Erythroblast (primary cell): ENCODE results near the gene ABHD4.
A peak's percentile ranks its signal among the peaks of the same experiment; 100 is the strongest.
"Not testable (repeated sequence)": the region's sequence is repeated elsewhere in the genome, so short reads cannot be mapped to it uniquely, and the experiment has no call there.

ENCODE experiments used
- DNase-seq, 2 experiments: peaks; one replicate each; lab custom pipeline; 2025; lab: John Stamatoyannopoulos, UW
- GATA1 ChIP-seq: IDR thresholded peaks from 2 replicates; pipeline ENCODE4 v1.6.1; 2011; ENCODE audit warnings: low read depth, mild to moderate bottlenecking, control low read depth, low read length, moderate library complexity
- POLR2A ChIP-seq: IDR thresholded peaks from 2 replicates; pipeline ENCODE4 v1.6.1; 2011; ENCODE audit warnings: mild to moderate bottlenecking, low read length

Gene ABHD4

DNA sequence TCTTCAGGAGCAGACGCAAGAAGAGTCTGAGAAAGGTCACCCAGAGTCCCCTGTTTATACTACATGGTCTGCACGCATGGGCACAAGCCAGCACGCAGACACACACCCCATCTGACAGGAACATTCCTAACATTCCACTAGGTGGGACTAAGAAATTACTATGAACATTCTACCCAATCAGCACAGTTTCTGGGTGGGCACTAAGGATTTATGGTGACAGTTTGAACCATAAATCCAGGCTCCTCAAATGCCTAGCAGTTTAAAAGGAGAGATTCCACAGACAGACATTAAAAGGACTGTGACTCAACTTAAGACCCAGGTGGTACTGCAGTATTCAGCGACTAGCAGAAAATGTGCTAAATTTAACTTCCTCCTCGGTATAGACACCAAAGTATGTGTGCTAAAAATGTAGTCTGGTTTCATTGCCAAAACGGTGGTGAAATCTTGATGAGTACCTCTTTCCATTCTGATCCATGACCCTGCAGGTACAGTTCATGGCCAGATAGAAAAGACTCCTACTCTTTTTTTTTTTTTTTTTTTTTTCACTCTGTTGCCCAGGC, 16.2 kb downstream of the ABHD4 start:
- no peak for DNase-seq

GRCh38 chr14:22615765-22616164, 17.7 kb downstream of the ABHD4 start:
- not testable (repeated sequence) for DNase-seq

More for the DNA sequence above, 16.2 kb downstream of the ABHD4 start:
- no peak for TF ChIP-seq POLR2A
- TF ChIP-seq GATA1, result no peak

GRCh38 chr14:22622255-22622654, 24.2 kb downstream of the ABHD4 start:
- TF ChIP-seq GATA1, result no peak
- TF ChIP-seq POLR2A, result no peak
- DNase-seq, result no peak

DNA sequence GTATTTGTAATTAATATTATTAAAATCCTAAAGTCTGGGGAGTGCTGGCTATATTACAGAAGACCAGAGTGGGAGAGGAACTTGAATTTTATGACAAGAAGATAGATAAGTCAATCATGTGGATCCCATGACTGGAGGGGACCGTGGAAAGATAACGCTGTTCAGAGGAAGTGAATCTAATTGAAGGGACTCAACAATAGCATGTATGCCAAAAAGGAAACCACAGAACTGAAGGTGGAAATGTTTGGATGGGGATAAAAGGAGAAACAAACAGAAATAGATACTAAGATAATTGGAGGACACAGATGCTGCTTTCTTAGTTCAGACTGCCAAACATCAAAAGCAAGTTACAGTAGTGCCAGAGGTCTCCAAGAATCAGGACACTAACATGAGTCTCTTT, 24.9 kb downstream of the ABHD4 start:
- no peak for TF ChIP-seq GATA1
- TF ChIP-seq POLR2A, result no peak
- peak in 1 of 2 experiments; percentile 26 for DNase-seq

DNA sequence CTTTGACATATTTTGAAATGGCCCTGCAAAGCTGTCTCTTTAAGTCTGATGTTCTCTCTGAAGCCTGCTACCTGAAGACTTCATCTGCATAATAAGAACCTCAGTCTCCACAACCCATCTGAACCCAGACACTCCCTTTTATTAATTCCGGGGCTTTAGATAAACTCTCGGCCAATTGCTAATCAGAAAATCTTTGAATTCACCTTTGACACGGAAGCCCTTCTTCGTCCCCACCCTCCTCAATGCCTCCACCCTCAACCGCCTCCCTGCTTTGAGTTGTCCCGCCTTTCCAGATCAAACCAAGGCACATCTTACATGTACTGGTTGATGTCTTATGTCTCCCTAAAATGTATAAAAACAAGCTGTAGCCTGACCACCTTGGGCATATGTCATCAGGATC, 28.5 kb downstream of the ABHD4 start:
- peak in 1 of 2 experiments; percentile 39 for DNase-seq

GRCh38 chr14:22627506-22628263, 29.6 kb downstream of the ABHD4 start:
- DNase-seq, result no peak
- TF ChIP-seq POLR2A (no peak), GATA1 (no peak)

More for the DNA sequence above, 28.5 kb downstream of the ABHD4 start:
- TF ChIP-seq GATA1 (no peak), POLR2A (no peak)

- TF ChIP-seq POLR2A, result no peak
- TF ChIP-seq GATA1, result no peak
- no peak for DNase-seq
Observed at GRCh38 chr14:22629361-22629760, 31.3 kb downstream of the ABHD4 start.

DNA sequence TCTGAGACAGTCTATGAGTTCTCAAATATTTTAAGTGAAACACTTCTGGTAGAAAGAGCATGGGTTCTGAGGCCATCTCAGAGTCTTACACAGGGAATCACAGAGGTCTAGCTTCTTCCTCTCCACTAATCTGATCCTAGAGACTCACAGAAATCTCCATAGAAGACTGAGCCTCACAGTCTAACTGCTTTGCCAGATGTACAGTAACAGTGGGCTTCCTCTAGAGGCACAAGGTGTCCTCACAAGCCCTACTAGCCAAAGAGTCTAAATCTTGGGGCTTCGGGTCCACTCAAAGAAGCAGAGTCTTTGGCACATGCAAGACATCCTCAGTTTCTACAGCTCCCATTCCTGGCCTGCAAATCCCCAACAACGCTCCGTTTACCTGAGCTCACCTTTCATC, 32.0 kb downstream of the ABHD4 start:
- no peak for TF ChIP-seq POLR2A
- TF ChIP-seq GATA1, result no peak
- no peak for DNase-seq

DNA sequence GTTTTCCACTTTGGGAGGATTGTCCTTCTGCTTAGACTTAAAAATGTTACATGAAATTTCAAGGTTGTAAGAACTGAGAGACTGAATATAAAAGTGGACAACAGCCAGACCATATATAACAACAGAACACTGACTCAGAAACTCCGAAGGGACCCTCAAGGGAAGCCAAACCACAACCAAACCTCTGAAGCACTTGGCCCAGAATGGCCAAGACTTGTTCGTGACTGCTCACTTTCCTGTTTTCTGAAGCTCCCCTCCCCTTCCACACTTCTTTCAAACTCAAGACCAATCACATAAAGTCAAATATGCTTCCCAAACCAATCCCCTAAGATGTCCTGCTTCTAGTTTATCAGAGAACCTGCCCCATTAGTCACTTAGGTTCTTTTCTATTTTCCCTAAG, 32.4 kb downstream of the ABHD4 start:
- no peak for DNase-seq

GRCh38 chr14:22634233-22634900, 36.3 kb downstream of the ABHD4 start:
- TF ChIP-seq POLR2A, result no peak
- TF ChIP-seq GATA1, result no peak
- no peak for DNase-seq

More for the DNA sequence above, 32.4 kb downstream of the ABHD4 start:
- TF ChIP-seq POLR2A (no peak), GATA1 (no peak)

DNA sequence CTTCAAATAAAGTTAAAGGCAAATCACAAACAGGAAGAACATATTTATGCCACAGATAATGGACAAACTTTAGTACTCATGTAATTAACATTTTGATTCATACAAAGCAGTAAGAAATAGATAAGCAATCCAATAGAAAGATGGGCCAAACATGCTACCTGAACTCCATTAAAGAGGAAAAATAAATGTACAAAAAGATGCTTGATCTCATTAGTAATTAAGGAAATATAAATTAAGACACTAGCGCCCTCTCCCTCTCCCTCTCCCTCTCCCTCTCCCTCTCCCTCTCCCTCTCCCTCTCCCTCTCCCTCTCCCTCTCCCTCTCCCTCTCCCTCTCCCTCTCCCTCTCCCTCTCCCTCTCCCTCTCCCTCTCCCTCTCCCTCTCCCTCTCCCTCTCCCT, 37.9 kb downstream of the ABHD4 start:
- not testable (repeated sequence) for DNase-seq

DNA sequence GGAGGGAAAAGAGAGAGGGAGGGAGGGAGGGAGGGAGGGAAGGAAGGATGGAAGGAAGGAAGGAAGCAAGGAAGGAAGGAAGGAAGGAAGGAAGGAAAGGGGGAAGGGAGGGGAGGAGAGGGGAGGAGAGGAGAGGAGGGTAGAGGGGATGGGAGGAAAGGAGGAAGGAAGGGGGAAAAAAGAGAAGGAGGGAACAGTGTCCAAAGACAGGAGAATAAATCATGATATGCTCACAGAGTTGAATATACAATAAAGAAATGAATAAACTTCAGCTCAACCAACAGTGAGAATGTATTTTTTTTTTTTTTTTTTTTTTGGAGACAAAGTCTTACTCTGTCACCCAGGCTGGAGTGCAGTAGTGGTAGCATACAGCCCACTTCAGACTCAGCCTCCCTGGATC, 42.1 kb downstream of the ABHD4 start:
- no peak for TF ChIP-seq POLR2A
- TF ChIP-seq GATA1, result no peak
- DNase-seq, result no peak

DNA sequence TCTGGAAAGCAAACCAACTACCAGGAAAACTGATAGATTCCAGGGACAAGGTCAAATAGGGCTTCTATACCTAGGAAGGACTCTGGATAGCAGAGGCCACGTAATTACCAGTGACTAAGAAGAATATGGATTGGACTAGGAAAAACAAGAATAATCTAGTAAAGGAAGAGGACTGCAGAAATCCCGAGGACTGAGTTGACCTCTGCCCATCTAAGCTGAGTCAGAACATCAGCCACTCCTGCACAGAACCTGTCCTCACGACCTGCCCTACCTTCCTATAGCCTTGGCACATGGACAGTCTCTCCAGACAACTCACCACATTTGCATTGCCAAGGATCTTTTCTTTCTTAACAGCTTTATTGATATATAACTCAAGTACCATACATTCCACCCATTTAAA, 43.7 kb downstream of the ABHD4 start:
- no peak for DNase-seq

GRCh38 chr14:22644305-22644635, 46.2 kb downstream of the ABHD4 start, which contains the start of gene OR6J1:
OR6J1 (minus strand) TSS chr14:22644352; CDS start chr14:22634811, 9,541 bp downstream.
- TF ChIP-seq POLR2A (no peak), GATA1 (no peak)
- DNase-seq, result no peak

More for the DNA sequence above, 43.7 kb downstream of the ABHD4 start:
- no peak for TF ChIP-seq GATA1
- TF ChIP-seq POLR2A, result no peak

DNA sequence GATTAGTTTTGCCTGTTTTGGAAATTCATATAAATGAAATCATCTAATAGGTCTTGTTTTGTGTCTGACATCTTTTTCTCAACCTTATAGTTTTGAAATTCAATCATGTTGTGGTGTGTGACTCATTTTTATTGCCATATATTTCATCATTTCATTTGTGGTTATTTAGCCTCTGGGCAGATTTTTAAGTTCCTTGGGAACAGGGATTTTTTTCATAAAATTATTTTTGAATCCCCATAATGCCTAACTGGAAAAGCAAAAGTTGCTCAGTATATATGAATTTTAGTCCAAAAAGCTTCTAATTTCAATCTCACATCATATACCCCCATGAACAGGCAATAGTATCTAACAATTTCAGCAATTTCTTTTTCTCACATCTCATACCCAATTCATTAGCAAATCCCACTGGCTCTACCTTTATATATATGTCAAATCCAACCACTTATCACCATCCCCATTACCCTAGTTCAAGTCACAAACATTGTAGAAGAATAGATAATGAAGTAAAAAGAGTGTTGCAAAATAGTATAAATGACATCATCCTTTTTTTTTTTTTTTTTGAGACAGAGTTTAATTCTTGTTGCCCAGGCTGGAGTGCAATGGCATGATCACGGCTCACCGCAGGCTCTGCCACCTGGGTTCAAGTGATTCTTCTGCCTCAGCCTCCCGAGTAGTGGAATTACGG, 48.6 kb downstream of the ABHD4 start:
- peak in 1 of 2 experiments; percentile 54 for DNase-seq
- TF ChIP-seq POLR2A (no peak), GATA1 (no peak)
